HEK293 (cell line): Measurements from ENCODE around the gene ACADSB.

Experiments
- CTCF ChIA-PET: fragments of 350-600 bp; formaldehyde crosslinking; extraction: SDS; loops from one replicate; lab custom pipeline; 2021; ENCODE audit warnings: antibody characterized with exemption; lab: Yijun Ruan, JAX
- POLR2A ChIA-PET: fragments of 300-600 bp; formaldehyde crosslinking; extraction: SDS; loops from one replicate; lab custom pipeline; 2020; ENCODE audit warnings: antibody characterized with exemption, inconsistent platforms; lab: Yijun Ruan, JAX
- H3K27ac ChIP-seq: fragments of 200-500 bp; sonication (Bioruptor generic); 2 replicates; pipeline ENCODE4 v1.5.1; 2014; ENCODE audit warnings: low read depth, low read length, control low read depth, inconsistent platforms; ENCODE audit errors: extremely low read depth
- H3K36me3 ChIP-seq, 2 experiments: fragments of 200-500 bp in 1 of 2; sonication (Bioruptor generic) in 1 of 2; 1 replicate in 1 of 2; 2 replicates in 1 of 2; pipeline ENCODE4 v1.5.1; 2014 to 2017; ENCODE audit warnings: inconsistent platforms in 2 of 2, low read length in 2 of 2; ENCODE audit not compliant: control insufficient read depth in 2 of 2, insufficient read depth in 1 of 2
- H3K4me1 ChIP-seq: fragments of 200-500 bp; sonication (Bioruptor generic); 2 replicates; pipeline ENCODE4 v1.5.1; 2014; ENCODE audit warnings: mild to moderate bottlenecking, low read length, inconsistent platforms; ENCODE audit not compliant: control insufficient read depth, insufficient read depth
- H3K4me3 ChIP-seq: 2 replicates; pipeline ENCODE4 v1.5.1; 2011; ENCODE audit warnings: low read depth, mild to moderate bottlenecking, control low read depth, low read length, moderate library complexity
- H3K9me3 ChIP-seq: fragments of 200-500 bp; sonication (Bioruptor generic); 2 replicates; pipeline ENCODE4 v1.5.1; 2014; ENCODE audit warnings: low read depth, low read length, inconsistent platforms; ENCODE audit not compliant: control insufficient read depth, insufficient read depth
- EGR2 ChIP-seq: fragments of 450-650 bp; formaldehyde crosslinking; IDR thresholded peaks from 2 replicates; pipeline ENCODE4 v1.5.1; 2016; ENCODE audit warnings: low read depth, missing biosample characterization, missing genetic modification characterization
- GFI1B ChIP-seq: fragments of 450-650 bp; formaldehyde crosslinking; IDR thresholded peaks from 2 replicates; pipeline ENCODE4 v1.5.1; 2016; ENCODE audit warnings: missing biosample characterization, missing genetic modification characterization
- MYNN ChIP-seq: fragments of 450-650 bp; formaldehyde crosslinking; IDR thresholded peaks from 2 replicates; pipeline ENCODE4 v1.5.1; 2016; ENCODE audit warnings: missing biosample characterization, missing genetic modification characterization, borderline replicate concordance
- REST ChIP-seq: fragments of 450-650 bp; formaldehyde crosslinking; IDR thresholded peaks from 2 replicates; pipeline ENCODE4 v1.5.1; 2016; ENCODE audit warnings: missing biosample characterization, missing genetic modification characterization
- ZBTB11 ChIP-seq: fragments of 450-650 bp; formaldehyde crosslinking; conservative IDR thresholded peaks from 2 replicates; pipeline ENCODE4 v1.5.1; 2016; ENCODE audit warnings: low read depth, missing biosample characterization, missing genetic modification characterization
- ZBTB7A ChIP-seq: fragments of 450-650 bp; formaldehyde crosslinking; IDR thresholded peaks from 2 replicates; pipeline ENCODE4 v1.5.1; 2016; ENCODE audit warnings: low read depth, missing biosample characterization, missing genetic modification characterization
- ZBTB8A ChIP-seq: fragments of 450-650 bp; formaldehyde crosslinking; IDR thresholded peaks from 2 replicates; pipeline ENCODE4 v1.5.1; 2016; ENCODE audit warnings: missing biosample characterization, missing genetic modification characterization
- ZFP69B ChIP-seq: fragments of 450-650 bp; formaldehyde crosslinking; IDR thresholded peaks from 2 replicates; pipeline ENCODE4 v1.5.1; 2016; ENCODE audit warnings: missing biosample characterization, missing genetic modification characterization
- ZNF184 ChIP-seq: fragments of 450-650 bp; IDR thresholded peaks from 2 replicates; pipeline ENCODE4 v1.5.1; 2018; ENCODE audit warnings: missing biosample characterization, mild to moderate bottlenecking, missing genetic modification characterization
- ZNF223 ChIP-seq: fragments of 450-650 bp; formaldehyde crosslinking; IDR thresholded peaks from 2 replicates; pipeline ENCODE4 v1.5.1; 2016; ENCODE audit warnings: missing biosample characterization, missing genetic modification characterization
- ZNF266 ChIP-seq: fragments of 450-650 bp; formaldehyde crosslinking; IDR thresholded peaks from 2 replicates; pipeline ENCODE4 v1.5.1; 2016; ENCODE audit warnings: missing biosample characterization, missing genetic modification characterization, low read depth
- ZNF341 ChIP-seq: fragments of 450-650 bp; formaldehyde crosslinking; IDR thresholded peaks from 2 replicates; pipeline ENCODE4; 2016; ENCODE audit warnings: low read depth, missing biosample characterization, missing genetic modification characterization
- ZNF391 ChIP-seq: fragments of 450-650 bp; formaldehyde crosslinking; IDR thresholded peaks from 2 replicates; pipeline ENCODE4 v1.5.1; 2016; ENCODE audit warnings: low read depth, missing biosample characterization, missing genetic modification characterization, borderline replicate concordance
- ZNF398 ChIP-seq: fragments of 450-650 bp; formaldehyde crosslinking; IDR thresholded peaks from 2 replicates; pipeline ENCODE4 v1.5.1; 2017; ENCODE audit warnings: missing biosample characterization, missing genetic modification characterization
- ZNF488 ChIP-seq: fragments of 450-650 bp; formaldehyde crosslinking; IDR thresholded peaks from 2 replicates; pipeline ENCODE4 v1.5.1; 2016; ENCODE audit warnings: missing biosample characterization, missing genetic modification characterization
- ZNF560 ChIP-seq: fragments of 450-650 bp; formaldehyde crosslinking; IDR thresholded peaks from 2 replicates; pipeline ENCODE4 v1.5.1; 2017; ENCODE audit warnings: missing biosample characterization, missing genetic modification characterization, borderline replicate concordance
- ZNF658 ChIP-seq: fragments of 450-650 bp; formaldehyde crosslinking; IDR thresholded peaks from 2 replicates; pipeline ENCODE4; 2016; ENCODE audit warnings: missing biosample characterization, missing genetic modification characterization
- ZNF747 ChIP-seq: fragments of 450-650 bp; formaldehyde crosslinking; IDR thresholded peaks from 2 replicates; pipeline ENCODE4 v1.5.1; 2016; ENCODE audit warnings: missing biosample characterization, missing genetic modification characterization

ACADSB gene

GRCh38 chr10:123092635-123093414, 84.0 kb downstream of the ACADSB start:
- ChIA-PET CTCF (no interaction called here), POLR2A (no interaction called here)
- H3K36me3 ChIP-seq = no peaks in the 10 kb centered on the region
- H3K4me1 ChIP-seq = no peaks in the 10 kb centered on the region
- no peaks in the 10 kb centered on the region for H3K9me3 ChIP-seq
- no peak for TF ChIP-seq ZFP69B (tag by site-specific recombination)
- TF ChIP-seq ZNF747 (tag by site-specific recombination) = no peak
- TF ChIP-seq ZNF658 = no peak
- TF ChIP-seq ZBTB8A = no peak
- no peak for TF ChIP-seq ZNF560 (tag by site-specific recombination)
- no peak for TF ChIP-seq ZNF223 (tag by site-specific recombination)
- no peak for TF ChIP-seq ZNF266
- no peak overlapping the region for H3K27ac ChIP-seq
- H3K4me3 ChIP-seq = no peak overlapping the region

- TF ChIP-seq ZBTB7A (tag by site-specific recombination) = no peak
- TF ChIP-seq REST (tag by site-specific recombination) = peak; percentile 96
- POLR2A ChIA-PET = no interaction called here
- H3K4me3 ChIP-seq = no peak overlapping the region
- CTCF ChIA-PET = no interaction called here
- no peaks in the 10 kb centered on the region for H3K4me1 ChIP-seq
- no peaks in the 10 kb centered on the region for H3K9me3 ChIP-seq
- no peak overlapping the region for H3K27ac ChIP-seq
- H3K36me3 ChIP-seq = no peaks in the 10 kb centered on the region
Observed at GRCh38 chr10:123093489-123093888, 84.7 kb downstream of the ACADSB start.

GRCh38 chr10:123096452-123096851, 87.6 kb downstream of the ACADSB start:
- POLR2A ChIA-PET = no interaction called here
- no peak for TF ChIP-seq ZNF341 (tag by site-specific recombination)
- TF ChIP-seq ZNF184 (tag by site-specific recombination) = no peak
- no peak for TF ChIP-seq ZBTB11
- TF ChIP-seq ZNF398 (tag by site-specific recombination) = no peak
- TF ChIP-seq MYNN (tag by site-specific recombination) = no peak
- no peak for TF ChIP-seq ZNF488 (tag by site-specific recombination)
- TF ChIP-seq GFI1B (tag by site-specific recombination) = no peak
- TF ChIP-seq EGR2 = no peak
- no peak for TF ChIP-seq ZNF391
- Histone ChIP-seq H3K9me3 (no peaks in the 10 kb centered on the region), H3K36me3 (no peaks in the 10 kb centered on the region), H3K27ac (no peak overlapping the region), H3K4me1 (no peaks in the 10 kb centered on the region), H3K4me3 (no peak overlapping the region)
- CTCF ChIA-PET = no interaction called here
